Adrenal gland (tissue), 12 donors: ENCODE data around the gene SLF2. TPM values are rescaled to one million over a fixed set of nuclear protein-coding genes. Genes with fewer than 3 reads are reported as not detected.

ENCODE experiments used
- DNase-seq, 7 donors: peaks; one replicate each; pipeline ENCODE4 v3.0.0-alpha.2; 2019 to 2020
- H3K27ac ChIP-seq, 5 donors: fragments of 200-600 bp; sonication (generic) in 4 of 5; 1 replicate in 3 of 5; 2 replicates in 2 of 5; pipeline versions ENCODE4 v1.5.1 to v1.8.0; 2016 to 2020; ENCODE audit warnings: mild to moderate bottlenecking in 1 of 5
- H3K27me3 ChIP-seq: fragments of 200-600 bp; 2 replicates; pipeline ENCODE4 v1.8.0; 2021
- H3K36me3 ChIP-seq, 2 donors: fragments of 200-600 bp; replicated peaks in 1 of 2; 1 replicate in 1 of 2; 2 replicates in 1 of 2; pipeline versions ENCODE4 v1.5.1 to v1.8.0; 2018 to 2022
- H3K4me1 ChIP-seq, 2 donors: fragments of 200-600 bp; replicated peaks in 1 of 2; 1 replicate in 1 of 2; 2 replicates in 1 of 2; pipeline versions ENCODE4 v1.5.1 to v1.8.0; 2018 to 2021
- H3K4me3 ChIP-seq, 4 donors: fragments of 200-600 bp; sonication (generic) in 3 of 4; one replicate each; pipeline ENCODE4 v1.5.1; 2016 to 2018
- H3K9me3 ChIP-seq, 3 donors: fragments of 200-600 bp; sonication (generic) in 1 of 3; replicated peaks in 1 of 3; 1 replicate in 2 of 3; 2 replicates in 1 of 3; pipeline versions ENCODE4 v1.5.1 to v1.8.0; 2016 to 2021
- POLR2A ChIP-seq, 2 donors: fragments of 450-650 bp; IDR thresholded peaks; one replicate each; pipeline ENCODE4 v1.6.1; 2017; ENCODE audit warnings: antibody characterized with exemption in 2 of 2, mild to moderate bottlenecking in 2 of 2, moderate library complexity in 1 of 2
- WGBS, 4 donors: extraction: QIAGEN DNeasy Blood & Tissue Kit in 2 of 4; methylation state at CpG; one replicate each; pipeline versions ENCODE4 v1.1.5 to v1.1.7; 2013 to 2017; 5-methylcytosine and 5-hydroxymethylcytosine counted together
- intact Hi-C, 2 donors: fragments of 100-400 bp; cut with DNase I; formaldehyde crosslinking; loops; one replicate each; pipeline versions ENCODE4 v1.14.1 to v1.15.0; 2022 to 2023
- polyA plus RNA-seq, 3 donors: library from polyadenylated mRNA; stranded (reverse); fragments of 200-250 nt in 2 of 3; fragments of 350-450 nt in 1 of 3; fragmentation: Illumina TruSeq in 1 of 3; extraction: RNeasy Lipid Tissue Mini Kit (QIAGEN cat#74804) in 1 of 3; gene quantifications; one replicate each; pipeline ENCODE4 v1.2.3, GENCODE V29; 2013 to 2014
- total RNA-seq, 9 donors: library from RNA; depleted of rRNA in 4 of 9; stranded (reverse); fragments of >200 nt in 4 of 9; fragments of 120-200 nt in 1 of 9; fragmentation: NEBNext Ultra II Directional in 1 of 9; extraction: Animal tissue kit (Norgen Biotek cat#: 25700) in 1 of 9; gene quantifications; one replicate each; pipeline versions ENCODE4 v1.1.0 to v1.2.4, GENCODE V29; 2013 to 2023
- TF ChIP-seq, protein P1 (sequence below), 6 experiments: fragments of 450-650 bp in 4 of 6; fragments of 200-600 bp in 2 of 6; sonication (generic) in 1 of 6; IDR thresholded peaks; 1 replicate in 5 of 6; 2 replicates in 1 of 6; pipeline versions ENCODE4 v1.5.1 to v1.8.0; 2016 to 2021; ENCODE audit warnings: antibody characterized with exemption in 6 of 6, mild to moderate bottlenecking in 2 of 6, moderate library complexity in 1 of 6
- donor health status: healthy with polysubstance abuse.
- donor health status: Bipolar disorder and iron deficiency.
- donor health status: DM: yes; HTN: yes; CAD: no.
- donor health status: DM: no; HTN: no; CAD: no.
- donor health status: DM: no; HTN: no; CAD: no.
- donor health status: DM: yes; HTN: yes; CAD: no.

Gene SLF2
- total and polyA plus RNA-seq, 12 donors, result 19.8 to 88.7 (median 35.8) TPM

DNA sequence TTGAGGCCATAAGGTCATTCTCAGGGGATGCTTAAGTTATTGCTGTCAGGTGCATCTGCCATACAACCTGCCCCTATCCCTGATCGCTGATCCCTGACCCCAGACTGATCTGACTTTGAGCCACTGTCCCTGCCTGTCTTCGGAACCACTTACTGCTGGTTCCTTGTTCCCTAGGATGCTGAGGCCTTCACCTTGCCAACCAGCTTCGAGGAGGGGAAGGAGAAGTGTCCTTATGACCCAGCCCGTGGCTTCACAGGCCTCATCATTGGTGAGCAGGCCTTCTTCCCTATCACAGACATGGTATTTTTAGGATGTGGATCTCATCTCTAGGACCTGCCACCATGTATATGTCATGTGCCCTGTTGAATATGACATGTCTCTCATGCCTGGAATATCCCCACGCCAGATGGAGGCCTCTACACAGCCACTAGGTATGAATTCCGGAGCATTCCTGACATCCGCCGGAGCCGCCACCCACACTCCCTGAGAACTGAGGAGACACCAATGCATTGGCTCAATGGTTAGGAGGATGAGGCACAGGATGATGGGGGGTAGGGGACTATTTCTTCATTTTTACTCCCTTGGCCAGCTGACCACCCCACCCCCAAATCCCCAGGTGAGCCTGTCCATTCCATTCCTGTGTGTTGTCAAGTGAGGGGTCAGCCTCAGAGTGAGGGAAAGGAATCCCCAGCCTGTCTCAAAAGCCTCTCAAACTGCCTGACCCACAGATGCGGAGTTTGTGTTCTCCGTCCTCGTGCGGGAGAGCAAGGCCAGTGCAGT, 65.5 kb downstream of the SLF2 start:
- peaks cover 0 to 45% of the 10 kb centered on the region in 2 donors for H3K36me3 ChIP-seq
- no peak for TF ChIP-seq POLR2A (IDR thresholded peaks at IDR 0.05)
- TF ChIP-seq, protein P1, sequence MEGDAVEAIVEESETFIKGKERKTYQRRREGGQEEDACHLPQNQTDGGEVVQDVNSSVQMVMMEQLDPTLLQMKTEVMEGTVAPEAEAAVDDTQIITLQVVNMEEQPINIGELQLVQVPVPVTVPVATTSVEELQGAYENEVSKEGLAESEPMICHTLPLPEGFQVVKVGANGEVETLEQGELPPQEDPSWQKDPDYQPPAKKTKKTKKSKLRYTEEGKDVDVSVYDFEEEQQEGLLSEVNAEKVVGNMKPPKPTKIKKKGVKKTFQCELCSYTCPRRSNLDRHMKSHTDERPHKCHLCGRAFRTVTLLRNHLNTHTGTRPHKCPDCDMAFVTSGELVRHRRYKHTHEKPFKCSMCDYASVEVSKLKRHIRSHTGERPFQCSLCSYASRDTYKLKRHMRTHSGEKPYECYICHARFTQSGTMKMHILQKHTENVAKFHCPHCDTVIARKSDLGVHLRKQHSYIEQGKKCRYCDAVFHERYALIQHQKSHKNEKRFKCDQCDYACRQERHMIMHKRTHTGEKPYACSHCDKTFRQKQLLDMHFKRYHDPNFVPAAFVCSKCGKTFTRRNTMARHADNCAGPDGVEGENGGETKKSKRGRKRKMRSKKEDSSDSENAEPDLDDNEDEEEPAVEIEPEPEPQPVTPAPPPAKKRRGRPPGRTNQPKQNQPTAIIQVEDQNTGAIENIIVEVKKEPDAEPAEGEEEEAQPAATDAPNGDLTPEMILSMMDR (IDR thresholded peaks at IDR 0.05), result no peak
- peak in 4 of 7 donors; percentile 5 to 43 (median 13) for DNase-seq
- H3K4me1 ChIP-seq, result no peaks in the 10 kb centered on the region
- no peaks in the 10 kb centered on the region for H3K27me3 ChIP-seq
- no peaks in the 10 kb centered on the region for H3K9me3 ChIP-seq
- no peak overlapping the region for H3K27ac ChIP-seq
- H3K4me3 ChIP-seq, result no peak overlapping the region
- WGBS, 4 donors, result 87 to 89% (median 89%) methylated on average over 13 of the region's 13 CpGs
- intact Hi-C loops, result no loop called here

- H3K9me3 ChIP-seq, result no peaks in the 10 kb centered on the region
- DNase-seq, result peak in 2 of 7 donors; percentile 6 to 11
- intact Hi-C loops, result no loop called here
- H3K27me3 ChIP-seq, result no peaks in the 10 kb centered on the region
- H3K27ac ChIP-seq, result no peak overlapping the region
- TF ChIP-seq, protein P1 (IDR thresholded peaks at IDR 0.05), result no peak
- no peak for TF ChIP-seq POLR2A (IDR thresholded peaks at IDR 0.05)
- WGBS, 4 donors, result 84 to 97% (median 86%) methylated on average over 6 to 10 of the region's 10 CpGs
- H3K4me3 ChIP-seq, result no peak overlapping the region
- no peaks in the 10 kb centered on the region for H3K4me1 ChIP-seq
- H3K36me3 ChIP-seq, result peaks cover 0 to 50% of the 10 kb centered on the region in 2 donors
These were observed 66.1 kb downstream of the SLF2 start for GRCh38 chr10:100978901-100979195.

DNA sequence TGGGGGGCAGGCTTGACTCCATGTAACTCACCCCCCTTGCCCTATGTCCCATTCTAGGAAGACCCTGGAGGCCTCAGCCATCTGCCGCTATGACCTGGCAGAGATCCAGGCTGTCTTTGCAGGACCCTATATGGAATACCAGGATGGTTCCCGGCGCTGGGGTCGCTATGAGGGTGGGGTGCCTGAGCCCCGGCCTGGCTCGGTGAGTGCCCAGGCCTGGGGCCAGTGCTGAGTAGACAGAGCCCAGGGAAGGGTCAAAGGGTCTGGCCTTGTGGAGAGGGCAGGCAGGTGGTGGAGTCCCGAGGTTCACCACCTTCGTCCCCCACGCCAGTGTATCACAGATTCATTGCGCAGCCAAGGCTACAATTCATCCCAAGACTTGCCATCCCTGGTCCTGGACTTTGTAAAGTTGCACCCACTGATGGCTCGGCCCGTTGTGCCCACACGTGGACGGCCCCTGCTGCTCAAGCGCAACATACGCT, 67.1 kb downstream of the SLF2 start:
- H3K27ac ChIP-seq, result no peak overlapping the region
- peaks cover 0 to 52% of the 10 kb centered on the region in 2 donors for H3K36me3 ChIP-seq
- no peak overlapping the region for H3K4me3 ChIP-seq
- peak in 5 of 7 donors; percentile 14 to 51 (median 15) for DNase-seq
- H3K27me3 ChIP-seq, result no peaks in the 10 kb centered on the region
- 93 to 100% (median 94%) methylated on average over 6 to 16 of the region's 16 CpGs for WGBS, 4 donors
- no peaks in the 10 kb centered on the region for H3K4me1 ChIP-seq
- no peaks in the 10 kb centered on the region for H3K9me3 ChIP-seq
- no peak for TF ChIP-seq POLR2A (IDR thresholded peaks at IDR 0.05)
- TF ChIP-seq, protein P1 (IDR thresholded peaks at IDR 0.05), result no peak
- intact Hi-C loops, result no loop called here

DNA sequence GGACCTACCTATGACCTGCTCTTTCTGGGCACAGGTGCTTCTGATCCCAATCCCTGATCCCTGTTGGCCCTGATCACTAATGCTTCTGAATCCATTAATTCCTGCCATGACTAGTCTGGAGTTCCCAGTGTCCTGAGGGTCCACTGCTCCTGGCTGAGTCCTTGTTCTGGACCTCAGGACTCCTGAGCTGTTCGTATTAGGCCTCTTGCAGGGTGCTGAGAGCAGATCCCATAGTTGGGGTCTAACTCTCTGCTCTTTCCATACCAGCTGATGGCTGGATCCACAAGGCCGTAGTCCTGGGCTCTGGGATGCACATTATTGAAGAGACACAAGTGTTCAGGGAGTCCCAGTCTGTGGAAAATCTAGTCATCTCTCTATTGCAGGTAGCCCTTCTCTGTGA, 67.5 kb downstream of the SLF2 start:
- TF ChIP-seq, protein P1 (IDR thresholded peaks at IDR 0.05), result no peak
- no peak for TF ChIP-seq POLR2A (IDR thresholded peaks at IDR 0.05)
- intact Hi-C loops, result no loop called here
- Histone ChIP-seq H3K27me3 (no peaks in the 10 kb centered on the region), H3K9me3 (no peaks in the 10 kb centered on the region), H3K27ac (no peak overlapping the region), H3K4me1 (no peaks in the 10 kb centered on the region), H3K4me3 (no peak overlapping the region), H3K36me3 (peaks cover 0 to 52% of the 10 kb centered on the region in 2 donors)
- WGBS, 4 donors, result 86 to 90% (median 86%) methylated on average over 2 of the region's 2 CpGs
- peak in 3 of 7 donors; percentile 5 to 30 (median 7) for DNase-seq
